ENCODE measurements around the gene NRBF2.
"Not testable (repeated sequence)": the region's sequence is repeated elsewhere in the genome, so short reads cannot be mapped to it uniquely, and the experiment has no call there.

NRBF2 gene

GRCh38 chr10:63099734-63100133 is 33.4 kb upstream of the NRBF2 start:
- no peak for DNase-seq (ENCODE audit: low read depth in 1 of 2, low spot score in 1 of 2)
- TF ChIP-seq GABPA (IDR thresholded peaks at IDR 0.05; ENCODE audit: low read depth) = no peak
- no peak for TF ChIP-seq REST (IDR thresholded peaks at IDR 0.05; ENCODE audit: insufficient replicate concordance, low read depth)
- TF ChIP-seq CTCF (IDR thresholded peaks at IDR 0.05; ENCODE audit: insufficient read depth, low read length) = no peak
- TF ChIP-seq SPI1 (IDR thresholded peaks at IDR 0.05; ENCODE audit: borderline replicate concordance, low read depth) = no peak
- no peak for TF ChIP-seq POLR2AphosphoS5 (IDR thresholded peaks at IDR 0.05; ENCODE audit: low read depth)
- H3K27ac ChIP-seq (replicated peaks) = no peak overlapping the region
- H3K4me3 ChIP-seq (replicated peaks; ENCODE audit: insufficient read depth, low read length) = no peak overlapping the region
- no peaks in the 10 kb centered on the region for H3K27me3 ChIP-seq (ENCODE audit: insufficient read depth, poor library complexity, severe bottlenecking)

GRCh38 chr10:63101091-63101490 is 32.0 kb upstream of the NRBF2 start:
- not testable (repeated sequence) for DNase-seq (ENCODE audit: low read depth in 1 of 2, low spot score in 1 of 2); H3K27ac ChIP-seq (replicated peaks); H3K4me3 ChIP-seq (replicated peaks; ENCODE audit: insufficient read depth, low read length)

GRCh38 chr10:63102279-63102883 is 30.7 kb upstream of the NRBF2 start:
- H3K27me3 ChIP-seq (ENCODE audit: insufficient read depth, poor library complexity, severe bottlenecking); H3K27ac ChIP-seq (replicated peaks); H3K4me3 ChIP-seq (replicated peaks; ENCODE audit: insufficient read depth, low read length); DNase-seq (ENCODE audit: low read depth in 1 of 2, low spot score in 1 of 2): not testable (repeated sequence)

More at GRCh38 chr10:63101091-63101490, 32.0 kb upstream of the NRBF2 start:
- not testable (repeated sequence) for H3K27me3 ChIP-seq (ENCODE audit: insufficient read depth, poor library complexity, severe bottlenecking)

- H3K27ac ChIP-seq (replicated peaks); H3K27me3 ChIP-seq (ENCODE audit: insufficient read depth, poor library complexity, severe bottlenecking); DNase-seq (ENCODE audit: low read depth in 1 of 2, low spot score in 1 of 2); H3K4me3 ChIP-seq (replicated peaks; ENCODE audit: insufficient read depth, low read length): not testable (repeated sequence)
Measured at GRCh38 chr10:63103178-63103577, 29.9 kb upstream of the NRBF2 start.

- no peak overlapping the region for H3K4me3 ChIP-seq (replicated peaks; ENCODE audit: insufficient read depth, low read length)
- H3K27me3 ChIP-seq (ENCODE audit: insufficient read depth, poor library complexity, severe bottlenecking) = no peaks in the 10 kb centered on the region
- DNase-seq (ENCODE audit: low read depth in 1 of 2, low spot score in 1 of 2) = no peak
- no peak overlapping the region for H3K27ac ChIP-seq (replicated peaks)
- TF ChIP-seq SPI1 (IDR thresholded peaks at IDR 0.05; ENCODE audit: borderline replicate concordance, low read depth) (no peak), POLR2AphosphoS5 (IDR thresholded peaks at IDR 0.05; ENCODE audit: low read depth) (no peak), REST (IDR thresholded peaks at IDR 0.05; ENCODE audit: insufficient replicate concordance, low read depth) (no peak), GABPA (IDR thresholded peaks at IDR 0.05; ENCODE audit: low read depth) (no peak), CTCF (IDR thresholded peaks at IDR 0.05; ENCODE audit: insufficient read depth, low read length) (no peak)
Measured at GRCh38 chr10:63103971-63104409, 29.1 kb upstream of the NRBF2 start.

Measured in HL-60 (cell line).